Thoracic aorta (tissue), 2 donors: ENCODE measurements around the gene RALBP1. TPM values are rescaled to one million over a fixed set of nuclear protein-coding genes. Genes with fewer than 3 reads are reported as not detected.
"Not testable (repeated sequence)": the region's sequence is repeated elsewhere in the genome, so short reads cannot be mapped to it uniquely, and the experiment has no call there.

Experiments
- ATAC-seq: fragments of 150-250 bp; one replicate; pipeline ENCODE4 v1.8.0; 2017; ENCODE audit warnings: low read depth; ENCODE audit not compliant: insufficient number of reproducible peaks, low FRiP score
- DNase-seq: peaks from one replicate; pipeline ENCODE4 v3.0.0-alpha.2; 2020; ENCODE audit warnings: low spot score
- H3K27ac ChIP-seq, 2 donors: fragments of 200-600 bp; sonication (generic); 1 replicate in 1 of 2; 2 replicates in 1 of 2; pipeline ENCODE4 v1.5.1; 2016; ENCODE audit warnings: mild to moderate bottlenecking in 2 of 2, moderate library complexity in 2 of 2
- H3K27me3 ChIP-seq: fragments of 200-600 bp; sonication (generic); replicated peaks from 2 replicates; pipeline ENCODE4 v1.6.0; 2016; ENCODE audit warnings: mild to moderate bottlenecking; ENCODE audit not compliant: insufficient read depth
- H3K36me3 ChIP-seq: fragments of 200-600 bp; sonication (generic); one replicate; pipeline ENCODE4 v1.5.1; 2016
- H3K4me1 ChIP-seq, 2 donors: fragments of 200-600 bp; sonication (generic); 1 replicate in 1 of 2; 2 replicates in 1 of 2; pipeline versions ENCODE4 v1.5.1 to v1.6.0; 2016; ENCODE audit warnings: low read depth in 2 of 2, mild to moderate bottlenecking in 1 of 2; ENCODE audit not compliant: control insufficient read depth in 1 of 2
- H3K4me3 ChIP-seq: fragments of 200-600 bp; sonication (generic); 2 replicates; pipeline ENCODE4 v1.5.1; 2016; ENCODE audit warnings: mild to moderate bottlenecking
- H3K9me3 ChIP-seq: fragments of 200-600 bp; sonication (generic); 2 replicates; pipeline ENCODE4 v1.5.1; 2016
- CTCF ChIP-seq: fragments of 200-600 bp; sonication (generic); IDR thresholded peaks from one replicate; pipeline ENCODE4 v1.5.1; 2019; ENCODE audit warnings: antibody characterized with exemption
- total RNA-seq, 2 donors: library from RNA; depleted of rRNA; stranded (reverse); fragments of >200 nt; gene quantifications; one replicate each; pipeline versions ENCODE4 v1.1.0 to v1.2.3, GENCODE V29; 2016

RALBP1 gene
- total RNA-seq, 2 donors from 2014 or later = 47.1 to 54.2 TPM

GRCh38 chr18:9469685-9470084, 5.6 kb upstream of the RALBP1 start:
- TF ChIP-seq CTCF = no peak
- ATAC-seq (no peak), DNase-seq (no peak)
- Histone ChIP-seq H3K27ac (no peak overlapping the region), H3K9me3 (peaks cover 11% of the 10 kb centered on the region), H3K4me3 (no peak overlapping the region), H3K4me1 (no peaks in the 10 kb centered on the region), H3K36me3 (no peaks in the 10 kb centered on the region), H3K27me3 (no peaks in the 10 kb centered on the region)

- TF ChIP-seq CTCF = no peak
- peaks cover 2 to 14% of the 10 kb centered on the region in 2 donors for H3K4me1 ChIP-seq
- peak; percentile 81 for ATAC-seq
- H3K36me3 ChIP-seq = no peaks in the 10 kb centered on the region
- H3K27me3 ChIP-seq = no peaks in the 10 kb centered on the region
- peak overlapping the region; percentile 80 for H3K4me3 ChIP-seq
- peak overlapping the region; percentile 73 to 83 for H3K27ac ChIP-seq
- no peak for DNase-seq
- no peaks in the 10 kb centered on the region for H3K9me3 ChIP-seq
Observed at GRCh38 chr18:9474108-9474982, 968 bp upstream of the RALBP1 start.

- no peak for DNase-seq
- no peaks in the 10 kb centered on the region for H3K36me3 ChIP-seq
- no peak for TF ChIP-seq CTCF
- peak overlapping the region; percentile 80 for H3K4me3 ChIP-seq
- no peak for ATAC-seq
- H3K9me3 ChIP-seq = no peaks in the 10 kb centered on the region
- peak overlapping the region; percentile 73 to 83 for H3K27ac ChIP-seq
- no peaks in the 10 kb centered on the region for H3K27me3 ChIP-seq
- peaks cover 2 to 14% of the 10 kb centered on the region in 2 donors for H3K4me1 ChIP-seq
Observed at GRCh38 chr18:9475643-9476591, 604 bp downstream of the RALBP1 start.

GRCh38 chr18:9476949-9477348, 1.6 kb downstream of the RALBP1 start:
- not testable (repeated sequence) for H3K27ac ChIP-seq, DNase-seq, H3K9me3 ChIP-seq, ATAC-seq, H3K27me3 ChIP-seq, H3K36me3 ChIP-seq
- Histone ChIP-seq H3K4me1 (peaks cover 2 to 14% of the 10 kb centered on the region in 2 donors), H3K4me3 (peak overlapping the region; percentile 80)

- no peak for ATAC-seq
- no peak for DNase-seq
- no peak for TF ChIP-seq CTCF
- H3K36me3 ChIP-seq = no peaks in the 10 kb centered on the region
- H3K9me3 ChIP-seq = no peaks in the 10 kb centered on the region
- H3K4me3 ChIP-seq = no peak overlapping the region
- H3K27ac ChIP-seq = no peak overlapping the region
- peaks cover 2 to 14% of the 10 kb centered on the region in 2 donors for H3K4me1 ChIP-seq
- H3K27me3 ChIP-seq = no peaks in the 10 kb centered on the region
Observed at GRCh38 chr18:9477509-9477908, 2.2 kb downstream of the RALBP1 start.
